Activated CD4-positive, alpha-beta T cell treated with anti-CD3 and anti-CD28 coated beads for 4 hours (primary cell): ENCODE measurements around the gene SLC17A8.
"Not testable (repeated sequence)": the region's sequence is repeated elsewhere in the genome, so short reads cannot be mapped to it uniquely, and the experiment has no call there.

Source experiments
- DNase-seq, 2 donors: peaks; one replicate each; pipeline ENCODE4 v3.0.0-alpha.2; 2020

Gene SLC17A8

GRCh38 chr12:100372853-100373640, 16.2 kb downstream of the SLC17A8 start:
- no peak for DNase-seq

DNA sequence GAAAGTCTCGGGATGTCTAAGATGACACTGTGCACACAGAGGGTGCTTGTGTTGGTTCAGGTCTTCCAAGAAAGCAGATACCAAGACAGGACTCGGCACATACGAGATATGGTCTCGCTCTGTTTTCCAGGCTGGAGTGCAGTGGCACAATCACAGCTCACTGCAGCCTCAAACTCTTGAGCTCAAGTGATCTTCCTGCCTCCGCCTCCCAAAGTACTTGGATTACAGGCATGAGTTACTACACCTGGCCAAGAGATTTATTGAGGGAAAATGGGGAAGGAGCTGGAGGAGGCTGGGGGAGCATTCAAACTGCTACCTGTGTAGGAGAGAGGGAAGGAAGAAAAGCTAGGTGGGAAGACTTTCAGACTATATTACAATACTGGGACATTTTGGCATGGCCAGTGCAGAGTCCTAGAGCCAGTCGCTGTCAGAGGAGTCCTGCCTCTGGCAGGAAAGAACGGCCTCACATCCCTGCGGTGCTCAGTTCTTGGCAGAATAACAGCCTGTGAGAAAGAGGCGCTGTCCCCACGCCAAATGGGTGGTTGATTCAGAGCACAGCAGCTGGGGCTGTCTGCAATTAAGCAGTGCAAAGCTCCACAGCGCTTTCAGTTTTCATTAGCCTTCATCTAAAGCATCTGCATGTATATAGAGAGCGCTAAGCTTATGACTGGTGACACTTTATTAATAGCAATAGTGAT, 18.3 kb downstream of the SLC17A8 start:
- DNase-seq, result no peak

- DNase-seq, result no peak
Measured at GRCh38 chr12:100376161-100376560, 19.3 kb downstream of the SLC17A8 start.

- DNase-seq, result no peak
Measured at GRCh38 chr12:100381379-100381778, 24.5 kb downstream of the SLC17A8 start.

GRCh38 chr12:100382338-100382737, 25.5 kb downstream of the SLC17A8 start:
- DNase-seq, result no peak

- no peak for DNase-seq
Measured at GRCh38 chr12:100383586-100384558, 27.0 kb downstream of the SLC17A8 start.

- DNase-seq, result no peak
Measured at GRCh38 chr12:100384559-100384935, 27.7 kb downstream of the SLC17A8 start.

- DNase-seq, result no peak
Measured at GRCh38 chr12:100388382-100388781, 31.5 kb downstream of the SLC17A8 start.

- DNase-seq, result no peak
Measured at GRCh38 chr12:100391856-100392255, 35.0 kb downstream of the SLC17A8 start.

DNA sequence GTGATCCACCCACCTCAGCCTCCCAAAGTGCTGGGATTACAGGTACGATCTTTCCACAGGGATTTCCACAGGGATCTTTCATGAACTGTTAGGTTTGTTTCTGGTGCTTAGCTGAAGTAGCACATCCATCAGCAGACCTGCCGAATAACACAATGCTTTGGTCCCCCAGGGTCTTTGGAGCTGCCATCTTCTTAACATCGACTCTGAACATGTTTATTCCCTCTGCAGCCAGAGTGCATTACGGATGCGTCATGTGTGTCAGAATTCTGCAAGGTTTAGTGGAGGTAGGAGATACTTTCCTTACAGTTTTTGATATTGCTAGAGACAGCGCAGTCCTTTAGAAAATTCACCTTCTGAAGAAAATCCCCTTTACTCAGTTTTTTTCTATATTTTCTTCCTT, 36.3 kb downstream of the SLC17A8 start:
- no peak for DNase-seq

- no peak for DNase-seq
Measured at GRCh38 chr12:100395811-100396210, 38.9 kb downstream of the SLC17A8 start.

GRCh38 chr12:100398307-100398706, 41.4 kb downstream of the SLC17A8 start:
- no peak for DNase-seq

DNA sequence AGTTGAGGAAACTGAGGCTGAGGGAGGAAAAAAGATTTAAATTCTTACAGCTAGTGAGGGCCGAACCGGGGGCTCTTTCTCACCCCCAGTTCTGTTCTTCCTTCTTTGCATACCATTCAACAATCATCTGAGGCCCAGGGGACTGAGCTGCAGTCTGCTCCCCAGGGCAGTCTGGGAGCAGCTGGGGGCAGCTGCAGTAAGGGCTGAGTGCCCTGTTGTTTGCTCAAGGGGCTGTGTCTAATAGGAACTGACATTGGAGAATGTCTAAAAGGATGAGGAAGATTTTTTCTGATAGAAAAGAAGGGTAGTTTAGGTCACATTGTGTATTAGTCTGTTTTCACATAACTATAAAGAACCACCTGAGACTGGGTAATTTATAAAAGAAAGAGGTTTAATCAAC, 42.2 kb downstream of the SLC17A8 start:
- DNase-seq, result no peak

DNA sequence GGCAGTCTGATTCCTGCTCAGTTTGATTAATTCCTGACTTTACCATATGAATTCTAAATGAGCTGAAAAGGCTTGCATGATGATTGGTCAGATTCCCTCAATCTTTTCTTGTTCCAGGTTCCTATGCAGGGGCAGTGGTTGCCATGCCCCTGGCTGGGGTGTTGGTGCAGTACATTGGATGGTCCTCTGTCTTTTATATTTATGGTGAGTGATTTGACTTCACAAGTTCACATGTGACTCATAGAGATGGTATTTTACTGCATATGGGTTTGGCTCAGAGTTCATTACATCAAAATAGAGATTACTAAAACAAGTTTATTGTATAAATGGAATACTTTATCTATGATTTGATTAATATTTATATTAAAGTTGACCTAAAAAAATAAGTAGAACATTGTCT, 44.8 kb downstream of the SLC17A8 start:
- DNase-seq, result no peak

DNA sequence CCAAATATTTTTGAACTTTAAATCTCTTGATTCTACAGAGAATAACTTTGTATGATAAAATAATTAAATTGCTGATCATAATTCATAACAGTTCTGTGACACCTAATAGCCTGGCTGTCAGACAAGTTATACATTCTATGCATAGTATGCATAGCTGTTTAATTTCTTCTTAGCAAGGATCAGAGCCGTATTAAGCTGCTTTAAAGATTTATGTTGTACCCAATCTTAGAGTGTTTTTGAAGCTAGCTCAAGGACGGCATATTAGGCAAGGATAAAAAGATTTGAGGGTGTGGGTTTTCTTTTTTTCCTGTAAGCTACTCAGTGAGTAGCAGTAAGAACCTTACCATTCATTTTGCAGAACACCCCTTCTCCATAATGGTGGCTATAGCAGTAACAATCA, 45.9 kb downstream of the SLC17A8 start:
- DNase-seq, result no peak

DNA sequence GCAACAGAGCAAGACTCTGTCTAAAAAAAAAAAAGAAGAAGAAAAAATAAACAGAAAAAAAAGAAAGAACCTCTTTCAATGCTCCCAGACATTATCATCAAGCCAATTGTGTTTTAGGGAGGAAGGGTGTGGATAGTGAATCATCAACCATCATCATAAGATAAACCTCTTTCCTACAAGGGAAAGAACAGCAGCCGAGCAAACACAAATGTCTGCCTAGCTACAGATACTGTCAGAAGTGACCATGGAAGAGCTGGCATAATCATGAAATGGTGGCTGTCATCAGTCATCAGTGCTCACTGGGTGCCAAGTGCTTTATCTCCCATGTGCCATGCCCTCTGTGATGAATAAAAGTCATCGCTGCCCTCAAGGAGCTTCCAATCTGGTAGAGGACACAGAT, 46.6 kb downstream of the SLC17A8 start:
- no peak for DNase-seq

DNA sequence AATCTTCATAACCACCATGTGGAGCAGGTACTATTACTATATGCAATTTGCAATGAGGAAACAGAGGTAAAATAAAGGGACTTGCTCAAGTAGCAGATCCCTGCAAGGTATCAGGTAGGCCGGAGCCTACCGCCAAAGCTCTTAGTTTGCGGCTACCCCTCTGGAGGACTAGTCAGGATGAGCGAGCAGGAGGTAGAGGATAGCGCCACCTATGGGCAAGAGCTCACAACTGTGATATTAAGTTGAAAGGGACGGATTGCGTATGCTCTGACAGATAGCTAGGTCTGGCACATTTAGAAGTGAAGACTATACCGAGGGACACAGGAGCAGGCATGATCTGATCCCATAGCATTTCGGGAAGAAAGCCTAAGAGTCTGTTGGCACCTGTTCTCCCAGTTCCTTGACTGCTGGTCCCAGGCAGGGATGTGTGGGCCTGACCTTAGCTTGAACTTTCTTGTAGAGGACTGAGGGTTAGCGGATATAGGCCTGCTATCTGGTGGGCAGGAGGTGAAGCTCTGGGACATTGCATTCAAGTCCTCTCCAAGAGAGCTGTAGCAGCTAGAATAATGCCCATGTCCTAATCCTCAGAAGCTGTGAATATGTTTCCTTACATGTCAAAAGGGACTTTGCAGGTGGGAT, 48.0 kb downstream of the SLC17A8 start:
- no peak for DNase-seq

DNA sequence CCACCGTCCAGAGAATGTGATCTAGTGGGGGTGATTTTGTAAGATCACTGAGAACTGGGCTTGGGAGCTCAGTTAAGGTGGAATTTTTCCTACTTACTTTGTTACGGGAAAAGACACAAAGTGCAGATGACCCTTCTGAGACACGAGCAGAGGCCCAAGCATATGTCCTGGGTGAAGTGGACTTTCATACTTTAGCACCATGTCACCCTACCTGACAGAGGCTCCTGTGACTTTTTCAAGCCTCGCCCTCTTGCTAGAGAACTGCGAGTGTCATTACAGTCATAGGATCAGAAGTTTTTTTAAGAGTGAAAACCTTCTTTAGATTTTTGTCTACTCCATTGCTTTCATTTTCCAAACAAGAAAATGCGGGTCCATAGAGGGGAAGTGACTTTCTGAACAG, 56.1 kb downstream of the SLC17A8 start:
- DNase-seq, result no peak

DNA sequence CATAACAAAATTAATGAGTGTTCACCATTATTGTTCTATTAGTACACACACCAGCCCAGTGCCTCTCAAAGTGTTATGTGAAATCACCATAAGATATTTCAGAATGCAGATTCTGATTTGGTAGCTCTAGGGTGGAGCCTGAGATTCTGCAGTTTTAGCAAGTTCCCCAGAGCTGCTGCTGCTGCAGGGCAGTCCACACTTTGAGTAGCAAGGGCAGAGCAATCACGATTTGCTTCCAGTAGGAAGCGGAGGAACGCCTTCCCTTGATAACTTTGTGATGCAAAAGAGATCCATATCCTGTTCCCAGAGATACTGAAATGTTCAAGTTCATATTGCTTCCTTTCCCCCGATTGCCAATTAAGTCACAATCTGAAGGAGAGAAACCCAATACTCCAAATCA, 57.9 kb downstream of the SLC17A8 start:
- DNase-seq, result no peak

- DNase-seq, result no peak
Measured at GRCh38 chr12:100422646-100423045, 65.8 kb downstream of the SLC17A8 start.

DNA sequence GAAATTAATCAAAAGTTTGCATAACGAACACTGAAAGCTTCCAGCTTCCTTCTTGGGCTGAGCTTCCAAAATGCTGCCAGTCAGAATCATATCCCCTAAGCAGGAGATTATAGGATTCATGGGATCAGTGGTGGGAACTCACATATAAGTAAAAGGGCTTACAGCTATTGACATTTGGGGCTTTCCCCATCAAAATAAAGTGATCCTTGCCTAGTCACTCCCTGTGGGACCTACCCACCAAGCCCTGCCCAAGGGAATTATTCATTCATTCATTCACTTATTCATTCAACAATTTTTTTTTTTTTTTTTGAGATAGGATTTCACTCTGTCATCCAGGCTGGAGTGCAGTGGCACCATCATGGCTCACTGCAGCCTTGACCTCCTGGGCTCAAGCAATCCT, 69.3 kb downstream of the SLC17A8 start:
- DNase-seq, result no peak

DNA sequence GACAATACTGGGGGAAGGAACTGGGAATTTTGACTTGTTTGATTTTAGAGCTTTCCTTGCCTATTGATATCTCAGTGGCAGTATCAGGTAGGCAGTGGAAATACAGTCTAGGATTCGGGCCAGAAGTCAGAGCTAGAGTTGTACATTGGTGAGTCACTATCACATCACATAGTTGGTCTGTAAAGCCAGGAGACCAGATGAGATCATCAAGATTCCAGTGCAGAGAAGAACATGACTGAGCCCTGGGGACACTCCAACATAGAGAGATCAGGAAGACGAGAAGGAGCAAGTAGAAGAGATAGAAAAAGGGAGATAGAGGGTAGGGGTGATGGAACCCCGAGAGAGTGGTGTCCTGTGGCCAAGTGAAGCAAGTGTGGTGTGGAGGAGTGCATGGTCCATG, 70.2 kb downstream of the SLC17A8 start:
- DNase-seq, result no peak

DNA sequence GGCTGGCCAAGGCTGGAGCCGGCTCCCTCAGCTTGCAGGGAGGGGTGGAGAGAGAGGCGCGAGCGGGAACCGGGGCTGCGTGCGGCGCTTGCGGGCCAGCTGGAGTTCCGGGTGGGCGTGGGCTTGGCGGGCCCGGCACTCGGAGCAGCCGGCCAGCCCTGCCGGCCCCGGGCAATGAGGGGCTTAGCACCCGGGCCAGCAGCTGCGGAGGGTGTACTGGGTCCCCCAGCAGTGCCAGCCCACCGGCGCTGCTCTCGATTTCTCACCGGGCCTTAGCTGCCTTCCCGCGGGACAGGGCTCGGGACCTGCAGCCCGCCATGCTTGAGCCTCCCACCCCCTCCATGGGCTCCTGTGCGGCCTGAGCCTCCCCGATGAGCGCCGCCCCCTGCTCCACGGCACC, 73.4 kb downstream of the SLC17A8 start:
- DNase-seq, result not testable (repeated sequence)
